HG03097 (cell line): Measurements from ENCODE around the gene CYP2D6.
"Not testable (repeated sequence)": the region's sequence is repeated elsewhere in the genome, so short reads cannot be mapped to it uniquely, and the experiment has no call there.

Source experiments
- ATAC-seq: cut with Tn5 transposase; IDR thresholded peaks from one replicate; pipeline ENCODE4 v1.9.1; 2021; ENCODE audit not compliant: unreplicated experiment, low FRiP score

The CYP2D6 gene

GRCh38 chr22:42130639-42131431 is at the start of gene CYP2D6:
CYP2D6 (minus strand) TSS chr22:42130810; CDS start chr22:42130791, 19 bp downstream.
- ATAC-seq: not testable (repeated sequence)

GRCh38 chr22:42179616-42180015 is 49.0 kb upstream of the CYP2D6 start:
- ATAC-seq: no peak

DNA sequence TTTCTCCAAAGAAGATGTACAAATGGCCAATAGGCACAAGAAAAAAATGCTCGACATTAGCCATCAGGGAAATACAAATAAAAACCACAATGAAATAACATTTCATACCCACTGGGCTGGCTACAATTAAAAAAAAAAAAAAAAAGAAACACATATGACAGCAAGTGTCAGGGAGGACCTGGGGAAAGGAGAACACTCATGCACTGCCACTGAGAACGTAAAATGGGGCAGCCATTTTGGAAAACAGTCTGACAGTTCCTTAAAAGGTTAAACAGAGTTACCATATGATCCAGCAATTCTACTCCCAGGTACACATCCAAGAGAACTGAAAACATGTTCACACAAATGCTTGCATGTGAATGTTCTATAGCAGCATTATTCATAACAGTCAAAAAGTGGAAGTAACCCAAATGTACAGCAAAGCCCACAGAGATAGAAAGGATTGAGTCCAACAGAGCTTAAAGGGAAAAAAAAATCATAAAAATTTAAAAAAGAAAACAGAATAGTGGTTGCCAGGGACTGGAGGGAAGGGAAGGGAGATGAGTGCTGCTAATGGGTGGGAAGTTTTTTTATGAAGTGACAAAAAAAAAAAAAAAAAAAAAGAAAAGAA is 48.4 kb upstream of the CYP2D6 start:
- no peak for ATAC-seq

DNA sequence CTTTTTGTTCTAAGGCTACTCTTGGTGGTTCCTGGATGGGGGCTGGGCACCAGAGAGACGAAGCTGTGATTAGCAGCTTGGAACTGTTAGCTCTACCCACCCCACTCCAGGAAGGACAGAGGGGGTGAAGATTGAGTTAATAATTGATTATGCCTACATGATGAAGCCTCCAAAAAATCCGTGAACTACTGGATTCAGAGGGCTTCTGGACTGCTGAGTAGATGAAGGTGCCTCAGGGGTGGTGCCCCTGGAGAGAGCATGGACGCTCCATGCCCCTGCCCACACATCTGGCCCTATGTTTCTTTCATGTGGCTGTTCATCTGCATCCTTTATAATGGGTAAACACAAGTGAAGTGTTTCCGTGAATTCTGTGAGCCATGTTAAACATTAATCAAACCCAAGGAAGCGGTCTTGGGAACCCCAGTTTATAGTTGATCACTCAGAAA is 47.3 kb upstream of the CYP2D6 start:
- ATAC-seq: no peak

DNA sequence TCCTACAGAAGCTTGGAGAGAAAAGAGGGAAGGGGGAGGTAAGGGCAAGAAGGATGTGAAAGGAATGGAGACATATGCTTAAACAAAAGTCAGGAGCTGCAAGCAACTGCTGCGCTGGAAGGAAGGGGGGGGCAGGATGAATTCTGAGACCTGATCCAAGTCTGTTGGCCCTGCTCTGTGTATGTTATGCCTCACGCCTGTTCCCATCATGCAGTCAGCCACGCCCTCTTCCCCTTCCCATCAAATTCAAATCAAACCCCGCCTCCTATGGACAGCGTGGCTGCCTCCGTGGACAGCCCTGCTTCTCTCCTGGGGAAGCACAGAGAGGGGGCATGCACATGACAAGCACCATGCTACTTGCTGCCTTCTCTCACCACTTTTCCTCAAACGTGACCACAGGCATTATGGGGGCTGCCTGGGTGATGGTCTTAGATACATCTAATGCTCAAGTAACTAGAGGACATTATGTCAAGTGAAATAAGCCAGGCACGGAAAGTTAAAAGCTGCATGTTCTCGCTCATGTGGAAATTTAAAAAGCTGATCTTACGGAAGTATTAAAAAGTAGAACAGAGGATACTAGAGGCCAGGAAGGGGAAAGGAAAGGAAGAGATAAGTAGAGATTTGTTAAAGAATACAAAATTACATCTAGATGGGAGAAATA is 45.8 kb upstream of the CYP2D6 start:
- no peak for ATAC-seq

DNA sequence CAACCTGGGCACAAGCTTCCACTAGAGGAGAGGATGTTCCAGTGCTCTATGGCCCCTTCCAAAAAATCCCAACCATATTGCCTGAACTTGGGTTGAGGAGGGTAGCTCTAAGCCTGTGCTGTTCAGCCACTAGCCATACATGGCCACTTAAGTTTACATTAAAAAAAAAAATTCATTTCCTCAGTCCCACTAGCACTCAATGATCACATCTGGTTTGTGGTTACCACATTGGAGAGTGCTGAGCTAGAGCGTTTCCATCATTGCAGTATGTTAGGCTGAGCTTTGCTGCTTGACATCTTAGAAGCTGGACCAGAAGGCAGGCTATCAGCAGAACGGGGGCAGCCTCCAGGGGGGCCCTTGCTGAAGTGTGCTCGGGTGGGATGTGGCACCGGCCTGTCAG is 43.5 kb upstream of the CYP2D6 start:
- no peak for ATAC-seq

GRCh38 chr22:42173183-42173926 is 42.7 kb upstream of the CYP2D6 start:
- no peak for ATAC-seq

- ATAC-seq: no peak
Observed at GRCh38 chr22:42172773-42173172, 42.2 kb upstream of the CYP2D6 start.

DNA sequence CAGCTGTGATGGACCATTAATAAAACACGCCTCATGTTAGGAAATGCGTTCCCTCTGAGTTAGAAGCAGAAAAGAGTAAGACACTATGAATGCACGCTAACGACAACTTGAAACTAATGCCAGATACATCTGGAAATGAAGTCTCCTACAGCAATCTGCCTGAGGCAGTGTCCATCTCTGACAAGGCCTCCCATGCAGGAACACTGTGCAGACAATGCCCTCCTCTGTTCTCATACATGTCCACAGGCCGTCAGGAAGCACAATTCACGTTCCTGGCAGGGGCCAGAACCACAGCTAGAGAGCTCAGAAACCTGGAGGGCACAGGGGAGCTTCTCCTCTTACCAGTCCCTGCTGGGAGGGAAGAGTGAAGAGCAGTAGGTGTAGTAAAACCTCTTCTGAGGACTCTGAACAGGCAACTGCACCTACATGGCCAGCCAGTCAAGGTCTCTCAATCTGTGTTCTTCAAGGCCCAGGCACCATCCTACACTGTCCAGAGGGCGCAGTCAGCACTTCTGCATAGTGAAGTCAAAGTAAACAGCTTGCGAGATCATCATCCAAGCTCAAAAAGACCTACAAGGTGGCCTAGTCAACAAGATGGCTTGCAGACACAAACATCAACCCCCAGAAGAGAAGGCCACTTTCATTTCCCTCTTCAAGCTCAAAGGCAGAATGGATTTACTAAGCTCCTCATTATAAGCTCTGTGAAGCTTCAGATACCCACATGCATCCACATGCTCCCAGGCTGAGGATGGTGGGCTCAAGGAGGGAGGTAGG is 41.5 kb upstream of the CYP2D6 start:
- ATAC-seq: no peak

DNA sequence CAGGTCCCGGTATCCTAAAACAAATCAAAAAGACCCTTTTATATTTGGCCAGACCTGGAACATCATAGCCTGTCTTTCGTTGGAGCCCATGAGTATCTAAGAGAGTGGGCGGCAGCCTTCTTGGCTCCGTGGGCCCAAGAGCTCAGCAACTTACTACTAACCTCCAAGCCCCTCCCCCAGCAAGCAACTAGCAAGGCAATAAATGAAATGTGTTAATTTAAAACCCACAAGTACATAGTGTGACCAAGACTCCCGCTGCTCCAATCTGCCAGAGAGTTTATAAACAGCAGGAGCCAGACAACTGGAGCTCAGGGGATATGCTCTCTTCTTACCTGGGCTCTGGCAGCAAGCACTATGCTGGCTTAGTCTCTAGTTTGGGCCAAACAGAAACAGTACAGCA is 40.8 kb upstream of the CYP2D6 start:
- ATAC-seq: no peak

- ATAC-seq: no peak
Observed at GRCh38 chr22:42170946-42171345, 40.3 kb upstream of the CYP2D6 start.

DNA sequence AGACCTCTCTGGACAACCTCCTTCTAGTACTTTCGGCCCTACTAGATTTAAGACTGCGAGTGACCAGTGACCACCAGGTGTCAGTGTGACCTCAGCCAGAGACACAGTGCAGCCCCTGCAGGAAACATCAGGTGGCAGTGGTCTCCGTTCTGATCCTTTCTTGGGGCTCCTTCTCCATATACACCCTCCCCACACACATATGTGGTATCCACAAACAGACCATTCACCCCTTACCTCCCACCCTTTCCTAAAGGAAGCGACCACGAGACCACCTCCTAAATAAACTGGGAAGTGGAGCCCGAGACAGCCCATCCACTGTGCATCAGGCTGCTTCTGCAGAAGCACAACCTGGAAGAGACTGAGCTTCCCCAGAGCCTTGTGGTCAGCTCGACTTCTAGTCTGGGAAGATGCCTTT is 38.5 kb upstream of the CYP2D6 start:
- no peak for ATAC-seq

- ATAC-seq: no peak
Observed at GRCh38 chr22:42168476-42168875, 37.9 kb upstream of the CYP2D6 start.

DNA sequence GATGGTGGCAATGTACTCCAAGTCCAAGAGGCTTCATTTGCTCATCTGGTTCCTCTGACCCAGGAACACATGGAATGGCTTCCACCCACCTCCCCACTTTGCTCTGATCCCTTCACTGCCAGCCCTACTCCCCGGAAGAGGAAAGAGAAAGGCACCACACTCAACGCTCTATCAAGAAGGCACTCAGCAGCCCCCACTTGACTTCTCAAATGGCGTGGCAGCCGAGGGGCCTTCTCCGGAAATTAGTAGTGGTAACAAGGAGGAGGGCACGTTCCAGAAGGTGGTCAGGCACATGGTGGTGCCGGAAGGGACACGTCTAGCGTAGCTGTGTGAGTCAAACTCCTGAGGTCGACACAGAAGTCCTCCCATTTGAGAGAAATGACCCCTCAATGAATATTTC is 36.5 kb upstream of the CYP2D6 start:
- no peak for ATAC-seq

- no peak for ATAC-seq
Observed at GRCh38 chr22:42164901-42165300, 34.3 kb upstream of the CYP2D6 start.

GRCh38 chr22:42163515-42163914 is 32.9 kb upstream of the CYP2D6 start:
- no peak for ATAC-seq

GRCh38 chr22:42162728-42163489 is 32.3 kb upstream of the CYP2D6 start:
- no peak for ATAC-seq

- no peak for ATAC-seq
Observed at GRCh38 chr22:42160830-42161696, 30.5 kb upstream of the CYP2D6 start.

DNA sequence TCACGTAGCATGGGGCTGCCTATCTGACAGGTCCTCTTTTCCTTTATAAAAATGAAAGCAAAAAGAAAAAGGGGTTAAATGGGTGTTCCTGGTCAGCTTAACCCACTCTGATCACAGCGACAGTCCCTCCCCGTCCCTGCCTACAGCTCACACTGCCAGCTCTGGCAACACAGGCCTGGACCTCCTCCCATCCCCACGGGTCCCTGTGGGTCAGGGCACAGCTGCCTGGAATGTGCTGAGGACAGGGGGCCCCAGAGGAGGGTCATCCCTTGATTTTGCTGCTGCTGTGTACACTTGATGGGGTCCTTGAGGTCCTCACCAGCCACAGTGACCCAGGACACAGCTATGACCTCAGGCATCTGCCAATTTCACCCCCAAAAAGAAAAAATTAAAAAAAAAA is 29.6 kb upstream of the CYP2D6 start:
- ATAC-seq: no peak
